T-helper 17 cell (primary cell): ENCODE results near the gene FAM193A. TPM values are rescaled to one million over a fixed set of nuclear protein-coding genes. Genes with fewer than 3 reads are reported as not detected.
A peak's percentile ranks its signal among the peaks of the same experiment; 100 is the strongest.
"Not testable (repeated sequence)": the region's sequence is repeated elsewhere in the genome, so short reads cannot be mapped to it uniquely, and the experiment has no call there.

Experiments
- ATAC-seq: fragments of 150-1000 bp; cut with Tn5 transposase; 2 replicates; pipeline ENCODE4 v1.10.0; 2021; ENCODE audit warnings: mild to moderate bottlenecking, moderate library complexity
- DNase-seq, 3 donors: peaks; one replicate each; pipeline versions ENCODE4 v3.0.0 to v3.0.0-alpha.2; 2020 to 2021
- H3K9me3 ChIP-seq: one replicate; pipeline ENCODE4 v1.7.0; 2013; ENCODE audit warnings: low read length, mild to moderate bottlenecking; ENCODE audit not compliant: control insufficient read depth, poor library complexity, severe bottlenecking
- H3K27ac Mint-ChIP-seq: one replicate; pipeline ENCODE4 v1.8.0; 2022; ENCODE audit warnings: mild to moderate bottlenecking, moderate library complexity, mixed read lengths
- H3K27me3 Mint-ChIP-seq: one replicate; pipeline ENCODE4 v1.8.0; 2022; ENCODE audit warnings: mixed read lengths
- H3K36me3 Mint-ChIP-seq: one replicate; pipeline ENCODE4 v1.8.0; 2022; ENCODE audit warnings: low read depth, mixed read lengths
- H3K4me1 Mint-ChIP-seq: one replicate; pipeline ENCODE4 v1.8.0; 2022; ENCODE audit warnings: mild to moderate bottlenecking, mixed read lengths
- H3K4me3 Mint-ChIP-seq: one replicate; pipeline ENCODE4 v1.8.0; 2022; ENCODE audit warnings: mild to moderate bottlenecking, moderate library complexity, mixed read lengths
- total RNA-seq, 4 donors: library from RNA in 2 of 4; stranded (reverse) in 2 of 4; gene quantifications; one replicate each; pipeline ENCODE4 v1.2.3 and lab custom pipeline; 2022 to 2026

Gene FAM193A
- total RNA-seq, 2 donors from 2014 or later = 34.8 to 39.8 TPM

DNA sequence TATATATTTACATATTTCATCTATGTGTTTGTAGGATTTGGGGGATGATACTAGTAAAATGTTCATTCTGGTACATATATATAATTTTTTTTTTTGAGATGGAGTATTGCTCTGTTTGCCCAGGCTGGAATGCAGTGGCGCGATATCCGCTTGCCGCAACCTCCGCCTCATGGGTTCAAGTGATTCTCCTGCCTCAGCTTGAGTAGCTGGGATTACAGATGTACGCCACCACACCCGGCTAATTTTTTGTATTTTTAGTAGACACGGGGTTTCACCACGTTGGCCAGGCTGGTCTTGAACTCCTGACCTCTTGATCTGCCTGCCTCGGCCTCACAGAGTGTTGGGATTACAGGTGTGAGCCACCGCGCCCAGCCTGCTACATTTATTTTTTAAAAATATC, 55.6 kb downstream of the FAM193A start:
- Mint-ChIP-seq H3K27ac (peak overlapping the region; percentile 70), H3K4me1 (peaks cover 61% of the 10 kb centered on the region)
- not testable (repeated sequence) for H3K9me3 ChIP-seq, DNase-seq, ATAC-seq, H3K4me3 Mint-ChIP-seq, H3K27me3 Mint-ChIP-seq, H3K36me3 Mint-ChIP-seq

DNA sequence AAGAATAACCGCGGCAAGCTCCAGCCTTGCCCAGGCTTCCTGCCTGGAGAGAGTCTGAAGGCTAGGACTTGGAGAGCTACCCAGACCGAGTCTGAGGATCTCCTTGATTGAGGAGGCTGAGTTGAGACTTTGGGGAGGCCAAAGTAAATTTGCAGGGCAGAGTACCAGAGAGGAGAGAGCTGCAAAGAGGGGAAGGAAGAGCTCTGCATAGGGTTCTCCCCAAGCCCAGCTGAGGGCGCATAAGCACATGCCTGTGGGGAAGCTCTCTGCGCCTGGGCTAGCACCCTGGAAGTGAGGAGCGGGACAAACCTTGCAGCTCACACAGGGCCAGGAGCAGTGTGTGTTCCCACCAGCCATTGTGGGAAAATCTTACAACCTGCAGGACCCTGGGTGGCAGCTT, 56.1 kb downstream of the FAM193A start:
- H3K36me3 Mint-ChIP-seq = peaks cover 4% of the 10 kb centered on the region
- DNase-seq = no peak
- peak; percentile 21 for ATAC-seq
- H3K27me3 Mint-ChIP-seq = no peaks in the 10 kb centered on the region
- peaks cover 63% of the 10 kb centered on the region for H3K4me1 Mint-ChIP-seq
- H3K4me3 Mint-ChIP-seq = no peak overlapping the region
- H3K27ac Mint-ChIP-seq = peak overlapping the region; percentile 70
- H3K9me3 ChIP-seq = no peaks in the 10 kb centered on the region

DNA sequence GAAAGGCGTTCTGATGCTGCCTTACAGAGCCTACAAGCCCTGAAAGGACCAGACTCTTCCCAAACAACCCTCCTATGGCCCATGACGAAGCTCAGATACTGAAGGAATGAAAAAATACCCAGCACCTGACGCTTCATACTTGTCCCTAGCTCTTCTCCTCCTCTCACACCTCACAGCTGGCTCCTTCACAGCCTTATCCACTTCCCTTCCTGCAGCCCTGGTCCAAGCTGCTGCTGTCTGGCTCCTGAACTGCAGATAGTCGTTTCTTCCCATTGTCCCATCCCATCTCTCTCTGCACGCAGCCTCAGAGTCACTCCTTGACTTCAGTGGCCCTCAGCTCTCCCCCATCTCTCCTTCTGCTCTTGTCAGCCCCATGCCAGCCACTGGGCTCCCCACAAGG, 56.6 kb downstream of the FAM193A start:
- H3K9me3 ChIP-seq = no peaks in the 10 kb centered on the region
- DNase-seq (no peak), ATAC-seq (no peak)
- Mint-ChIP-seq H3K27ac (peak overlapping the region; percentile 70), H3K27me3 (no peaks in the 10 kb centered on the region), H3K36me3 (peaks cover 4% of the 10 kb centered on the region), H3K4me3 (peak overlapping the region; percentile 61), H3K4me1 (peaks cover 63% of the 10 kb centered on the region)

DNA sequence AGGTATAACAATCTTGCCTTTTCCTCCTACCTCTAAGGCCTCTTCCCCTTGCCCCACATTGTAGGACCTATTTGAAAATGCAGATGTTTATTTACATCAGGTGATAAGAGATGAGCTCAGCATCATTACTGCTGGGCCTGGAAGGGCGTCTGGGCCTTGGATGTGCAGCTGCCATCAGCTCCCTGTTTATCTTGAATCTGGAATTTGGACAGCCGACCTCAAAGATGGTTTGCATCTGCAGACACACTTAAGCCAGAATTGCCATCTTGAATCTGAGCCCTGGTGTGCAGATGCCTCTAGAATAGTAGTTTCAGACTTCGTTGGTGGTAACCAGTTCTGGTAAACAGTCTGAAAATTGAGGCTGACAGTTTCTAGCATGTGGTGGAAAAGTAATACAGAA, 59.0 kb downstream of the FAM193A start:
- no peak for ATAC-seq
- no peak for DNase-seq
- Mint-ChIP-seq H3K36me3 (peaks cover 8% of the 10 kb centered on the region), H3K27me3 (no peaks in the 10 kb centered on the region), H3K4me1 (peaks cover 71% of the 10 kb centered on the region), H3K27ac (peak overlapping the region; percentile 81), H3K4me3 (no peak overlapping the region)
- no peaks in the 10 kb centered on the region for H3K9me3 ChIP-seq

DNA sequence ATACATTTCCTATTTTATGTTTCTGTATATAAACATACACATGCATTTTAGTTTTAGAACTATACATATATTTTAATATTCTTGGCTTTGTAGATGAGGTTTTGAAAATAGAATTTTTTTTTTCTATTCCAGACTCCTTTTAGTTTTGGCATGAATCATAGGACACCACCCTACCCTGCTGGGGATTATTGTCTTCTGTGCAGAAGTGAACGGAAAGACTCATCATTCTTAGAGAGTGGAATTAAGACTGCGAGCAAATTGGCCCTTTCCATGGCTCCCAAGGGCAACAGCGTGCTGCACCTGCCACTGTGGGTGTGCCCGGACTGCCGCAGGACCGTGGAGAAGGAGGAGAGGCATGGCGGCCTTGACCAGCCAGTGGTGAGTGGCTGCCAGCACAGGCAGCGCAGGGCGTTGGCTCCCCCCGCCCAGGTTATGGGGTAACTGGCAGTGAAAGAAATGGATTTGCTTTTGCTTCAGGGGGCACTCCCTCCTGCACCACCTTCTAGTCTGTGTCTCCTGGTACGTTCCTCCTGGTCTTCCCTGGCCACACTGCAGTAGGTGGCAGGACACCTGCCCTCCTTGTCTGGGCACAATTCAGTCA, 59.6 kb downstream of the FAM193A start:
- Mint-ChIP-seq H3K27me3 (no peaks in the 10 kb centered on the region), H3K27ac (peak overlapping the region; percentile 85), H3K36me3 (peaks cover 8% of the 10 kb centered on the region), H3K4me1 (peaks cover 65% of the 10 kb centered on the region), H3K4me3 (no peak overlapping the region)
- no peaks in the 10 kb centered on the region for H3K9me3 ChIP-seq
- ATAC-seq (no peak), DNase-seq (no peak)

DNA sequence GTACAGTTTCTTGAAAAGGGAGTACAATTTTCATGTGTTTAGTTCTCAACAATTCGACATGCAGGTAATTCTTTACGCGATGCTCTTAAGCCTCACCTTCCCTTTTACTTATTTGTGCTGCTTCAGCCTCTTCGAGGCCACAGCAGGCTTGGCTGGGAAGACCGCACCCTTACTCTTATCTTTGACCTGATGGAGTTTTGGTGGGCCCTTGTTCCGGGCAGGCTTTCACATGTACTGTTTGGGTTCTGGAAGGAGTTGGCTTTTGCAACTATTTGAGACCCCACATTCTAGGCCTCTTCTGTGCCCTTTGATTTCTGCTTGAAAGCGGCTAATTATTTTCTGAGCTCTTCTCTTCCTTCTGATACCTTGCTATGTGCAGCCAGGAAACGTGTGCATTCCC, 60.2 kb downstream of the FAM193A start:
- H3K9me3 ChIP-seq = no peaks in the 10 kb centered on the region
- ATAC-seq (no peak), DNase-seq (no peak)
- Mint-ChIP-seq H3K27me3 (no peaks in the 10 kb centered on the region), H3K27ac (peak overlapping the region; percentile 85), H3K4me3 (no peak overlapping the region), H3K4me1 (peaks cover 62% of the 10 kb centered on the region), H3K36me3 (peaks cover 8% of the 10 kb centered on the region)

DNA sequence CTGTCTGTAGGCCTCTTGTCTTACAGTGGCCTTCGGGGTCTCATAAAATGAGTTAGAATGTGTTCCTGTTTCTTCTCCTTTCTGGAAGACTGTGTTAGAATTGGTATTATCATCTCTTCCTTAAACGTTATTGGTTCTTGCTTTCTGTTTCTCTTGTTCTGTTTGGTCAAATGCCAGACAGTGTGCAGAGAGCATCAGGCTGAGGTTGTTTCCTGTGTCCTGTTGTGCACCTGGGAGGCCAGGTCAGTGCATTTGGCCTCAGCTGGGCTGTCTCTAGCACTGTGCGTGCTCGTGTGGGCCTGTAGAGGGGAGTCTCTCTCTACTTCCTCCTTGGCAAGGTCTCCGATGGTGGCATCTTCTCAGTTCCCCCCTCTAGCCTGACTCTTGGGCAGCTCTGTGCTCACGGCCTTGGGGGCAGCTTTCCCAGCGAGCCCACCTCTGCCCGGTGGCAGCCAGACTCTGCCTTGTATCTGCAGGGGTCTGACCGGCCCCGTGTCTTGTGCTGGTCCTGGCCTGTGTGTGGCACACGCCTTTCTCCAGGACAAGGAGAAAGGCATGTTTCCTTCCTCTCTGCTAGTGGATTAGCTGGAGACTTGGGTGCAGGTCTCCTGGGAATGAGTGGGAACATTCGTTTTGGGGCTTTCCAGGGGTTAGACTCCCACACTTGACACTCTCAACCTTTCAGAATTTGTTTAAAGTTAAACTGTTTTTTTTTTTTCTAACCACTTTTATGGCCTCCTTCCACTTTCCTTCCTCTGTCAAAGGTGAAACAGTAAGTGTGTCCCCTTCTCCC, 62.3 kb downstream of the FAM193A start:
- H3K36me3 Mint-ChIP-seq = peaks cover 8% of the 10 kb centered on the region
- no peaks in the 10 kb centered on the region for H3K27me3 Mint-ChIP-seq
- peak overlapping the region; percentile 80 for H3K27ac Mint-ChIP-seq
- H3K4me1 Mint-ChIP-seq = peaks cover 49% of the 10 kb centered on the region
- peak overlapping the region; percentile 65 for H3K4me3 Mint-ChIP-seq
- H3K9me3 ChIP-seq = no peaks in the 10 kb centered on the region
- ATAC-seq (peak; percentile 78), DNase-seq (no peak)

DNA sequence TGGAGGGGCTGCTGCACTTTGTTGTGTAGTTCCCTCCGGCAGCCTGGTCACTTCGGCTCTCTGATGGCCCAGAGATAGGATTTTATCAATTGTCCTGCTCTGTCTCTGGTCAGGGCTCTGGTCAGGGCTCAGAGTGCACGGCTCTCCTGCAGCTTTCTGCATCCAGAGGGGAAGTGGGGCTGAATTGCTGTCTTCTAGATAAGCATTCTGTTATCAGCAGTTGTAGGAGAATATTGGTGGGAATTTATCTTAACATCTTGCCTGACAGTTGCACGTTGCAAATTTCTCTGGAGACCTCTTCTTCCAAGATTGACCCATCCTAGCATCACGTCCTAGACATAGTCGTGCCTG, 62.8 kb downstream of the FAM193A start:
- H3K36me3 Mint-ChIP-seq = peaks cover 10% of the 10 kb centered on the region
- peak overlapping the region; percentile 80 for H3K27ac Mint-ChIP-seq
- H3K4me1 Mint-ChIP-seq = peaks cover 45% of the 10 kb centered on the region

DNA sequence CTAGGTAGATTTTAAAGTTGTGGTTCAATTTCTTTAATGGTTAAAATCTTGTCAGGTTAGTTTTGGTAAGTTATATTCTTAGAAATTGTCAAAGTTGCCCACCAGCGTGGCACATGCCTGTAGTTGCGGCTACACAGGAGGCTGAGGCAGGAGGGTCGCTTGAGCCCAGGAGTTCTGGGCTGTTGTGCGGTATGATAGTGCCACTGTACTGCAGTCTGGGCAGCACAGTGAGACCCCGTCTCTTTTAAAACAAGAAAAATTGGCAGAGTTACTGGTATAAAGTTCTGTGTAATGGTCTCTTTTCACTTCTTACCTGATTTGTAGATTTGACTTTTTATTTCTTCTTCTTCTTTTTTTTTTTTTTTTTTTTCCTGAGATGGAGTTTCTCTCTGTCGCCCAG, 64.4 kb downstream of the FAM193A start:
- H3K4me3 Mint-ChIP-seq = no peak overlapping the region
- H3K4me1 Mint-ChIP-seq = peaks cover 44% of the 10 kb centered on the region
- H3K36me3 Mint-ChIP-seq = peaks cover 11% of the 10 kb centered on the region
- DNase-seq = no peak
- no peaks in the 10 kb centered on the region for H3K27me3 Mint-ChIP-seq
- peak overlapping the region; percentile 80 for H3K27ac Mint-ChIP-seq
- H3K9me3 ChIP-seq = no peaks in the 10 kb centered on the region
- ATAC-seq = no peak

More for the DNA sequence above, 62.8 kb downstream of the FAM193A start:
- H3K9me3 ChIP-seq = no peaks in the 10 kb centered on the region
- ATAC-seq (no peak), DNase-seq (no peak)
- no peaks in the 10 kb centered on the region for H3K27me3 Mint-ChIP-seq
- H3K4me3 Mint-ChIP-seq = peak overlapping the region; percentile 65

DNA sequence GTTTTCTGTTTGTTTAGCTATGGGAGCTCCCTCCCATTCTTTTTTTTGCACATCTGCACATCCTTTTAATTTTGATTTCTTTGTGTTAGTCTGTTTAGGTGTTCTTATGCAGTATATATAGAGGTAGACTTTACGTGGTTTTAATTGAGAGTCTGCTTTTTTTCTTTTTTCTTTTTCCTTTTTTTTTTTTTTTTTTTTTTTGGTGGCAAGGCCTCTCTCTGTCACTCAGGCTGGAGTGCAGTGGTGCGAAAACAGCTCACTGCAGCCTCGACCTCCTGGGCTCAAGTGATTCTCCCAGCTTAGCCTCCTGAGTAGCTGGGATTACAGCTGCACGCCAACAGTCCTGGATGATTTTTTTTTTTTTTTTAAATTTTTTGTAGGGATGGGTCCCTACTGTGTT, 68.2 kb downstream of the FAM193A start:
- Mint-ChIP-seq H3K4me3 (no peak overlapping the region), H3K4me1 (peaks cover 22% of the 10 kb centered on the region), H3K27me3 (no peaks in the 10 kb centered on the region), H3K27ac (peak overlapping the region; percentile 32), H3K36me3 (peaks cover 3% of the 10 kb centered on the region)
- no peak for ATAC-seq
- H3K9me3 ChIP-seq = no peaks in the 10 kb centered on the region
- no peak for DNase-seq

DNA sequence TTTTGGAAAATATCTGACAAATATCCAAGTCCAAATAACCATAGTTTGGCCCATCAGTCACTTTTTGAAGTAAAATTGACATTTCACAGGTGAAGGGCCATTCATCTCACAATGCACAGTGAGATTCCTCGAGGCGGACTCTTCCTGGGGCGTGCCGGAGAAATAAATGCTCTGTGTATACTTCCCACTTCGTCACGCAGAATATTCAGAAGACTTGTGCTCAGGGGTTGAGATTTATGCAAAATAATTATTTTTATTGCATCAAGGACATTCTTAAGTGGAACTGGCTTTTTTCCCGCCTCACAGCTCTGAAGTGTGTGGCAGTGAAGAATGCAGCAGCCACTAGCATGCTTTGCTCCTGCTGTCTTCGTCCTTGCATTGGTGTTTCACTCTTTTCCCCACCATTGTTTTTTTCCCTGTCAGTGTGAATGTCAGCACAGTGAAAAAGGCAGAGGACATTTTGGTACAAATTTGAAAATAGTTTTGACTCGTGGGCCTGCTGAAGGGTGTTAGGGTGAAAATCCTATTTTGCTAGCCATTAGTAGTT, 70.6 kb downstream of the FAM193A start:
- Mint-ChIP-seq H3K4me1 (peaks cover 17% of the 10 kb centered on the region), H3K4me3 (no peak overlapping the region), H3K36me3 (peaks cover 3% of the 10 kb centered on the region), H3K27ac (no peak overlapping the region), H3K27me3 (no peaks in the 10 kb centered on the region)
- ATAC-seq (no peak), DNase-seq (no peak)
- H3K9me3 ChIP-seq = no peaks in the 10 kb centered on the region

DNA sequence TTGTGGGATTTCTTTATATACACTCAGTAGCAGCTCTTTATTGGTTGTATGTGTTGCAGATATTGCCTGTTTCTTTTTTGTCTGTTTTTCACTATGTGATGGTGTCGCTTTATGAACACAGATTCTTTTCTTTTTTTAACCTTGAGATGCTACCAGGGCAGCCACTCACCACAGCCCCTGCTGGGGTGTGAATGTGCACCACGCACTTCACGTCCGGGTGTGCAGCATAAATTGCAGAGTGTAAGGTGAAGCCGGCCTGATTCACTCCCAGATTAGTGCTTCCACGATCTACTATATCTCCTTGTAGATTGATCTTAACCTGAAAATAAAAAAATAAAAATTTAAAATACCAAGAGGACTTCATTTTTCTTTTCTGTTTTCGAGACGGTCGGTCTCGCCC, 71.4 kb downstream of the FAM193A start:
- H3K27me3 Mint-ChIP-seq = no peaks in the 10 kb centered on the region
- peaks cover 19% of the 10 kb centered on the region for H3K4me1 Mint-ChIP-seq
- H3K27ac Mint-ChIP-seq = peak overlapping the region; percentile 73
- DNase-seq (no peak), ATAC-seq (no peak)
- peaks cover 3% of the 10 kb centered on the region for H3K36me3 Mint-ChIP-seq
- H3K9me3 ChIP-seq = no peaks in the 10 kb centered on the region
- H3K4me3 Mint-ChIP-seq = no peak overlapping the region

DNA sequence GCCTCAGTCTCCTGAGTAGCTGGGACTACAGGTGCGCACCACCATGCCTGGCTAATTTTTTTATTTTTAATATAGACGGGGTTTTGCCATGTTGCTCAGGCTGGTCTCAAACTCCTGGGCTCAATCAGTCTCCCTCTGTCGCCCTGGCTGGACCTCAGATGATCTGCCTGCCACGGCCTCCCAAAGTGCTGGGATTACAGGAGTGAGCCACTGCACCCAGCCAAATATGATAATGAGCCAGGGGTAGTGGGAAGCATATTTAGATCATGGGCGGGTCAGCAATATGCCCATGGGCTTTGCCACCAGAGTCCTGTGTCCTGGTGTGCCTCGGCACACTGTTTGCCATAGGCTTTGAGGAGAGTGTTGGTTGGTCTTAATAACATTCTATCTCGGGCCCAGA, 71.8 kb downstream of the FAM193A start:
- Mint-ChIP-seq H3K27me3 (no peaks in the 10 kb centered on the region), H3K36me3 (peaks cover 3% of the 10 kb centered on the region), H3K4me1 (peaks cover 19% of the 10 kb centered on the region), H3K27ac (peak overlapping the region; percentile 73), H3K4me3 (no peak overlapping the region)
- DNase-seq = no peak
- no peak for ATAC-seq
- H3K9me3 ChIP-seq = no peaks in the 10 kb centered on the region

DNA sequence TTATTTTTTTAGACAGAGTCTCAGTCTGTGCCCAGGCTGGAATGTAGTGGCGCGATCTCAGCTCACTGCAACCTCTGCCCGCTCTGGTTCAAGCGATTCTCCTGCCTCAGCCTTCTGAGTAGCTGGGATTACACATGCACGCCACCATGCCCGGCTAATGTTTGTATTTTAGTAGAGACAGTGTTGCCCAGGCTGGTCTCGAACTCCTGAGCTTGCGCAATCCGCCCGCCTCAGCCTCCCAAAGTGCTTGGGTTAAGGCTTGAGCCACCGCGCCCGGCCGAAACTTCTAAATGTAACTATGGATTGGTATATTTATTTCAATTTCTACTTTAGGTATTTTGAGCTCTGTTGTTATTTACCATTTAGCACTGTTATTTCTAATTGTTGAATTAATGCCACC, 79.4 kb downstream of the FAM193A start:
- Mint-ChIP-seq H3K36me3 (no peaks in the 10 kb centered on the region), H3K4me1 (peaks cover 29% of the 10 kb centered on the region), H3K27me3 (no peaks in the 10 kb centered on the region), H3K4me3 (no peak overlapping the region), H3K27ac (no peak overlapping the region)
- ATAC-seq (no peak), DNase-seq (no peak)
- H3K9me3 ChIP-seq = no peaks in the 10 kb centered on the region
